HL-60 (cell line): ENCODE data around the gene AMDHD1.

ENCODE experiments used
- DNase-seq, 2 experiments: peaks; one replicate each; pipeline ENCODE4 v3.0.0-alpha.2; 2010 to 2020; ENCODE audit warnings: low read depth in 1 of 2, low spot score in 1 of 2
- H3K27ac ChIP-seq: fragments of 250-450 bp; sonication (Bioruptor Pico); replicated peaks from 2 replicates; pipeline ENCODE4 v1.5.1; 2020; ENCODE audit warnings: mild to moderate bottlenecking, moderate library complexity
- H3K27me3 ChIP-seq: fragments of 250-450 bp; sonication (Bioruptor Pico); 2 replicates; pipeline ENCODE4 v1.5.1; 2021; ENCODE audit warnings: mild to moderate bottlenecking, moderate library complexity; ENCODE audit not compliant: insufficient read depth, poor library complexity, severe bottlenecking
- H3K4me3 ChIP-seq: replicated peaks from 2 replicates; pipeline ENCODE4 v1.5.1; 2011; ENCODE audit warnings: mild to moderate bottlenecking, control low read depth, low read length; ENCODE audit not compliant: insufficient read depth
- GABPA ChIP-seq: IDR thresholded peaks from 2 replicates; pipeline ENCODE4 v1.6.1; 2012; ENCODE audit warnings: low read depth
- POLR2AphosphoS5 ChIP-seq: IDR thresholded peaks from 2 replicates; pipeline ENCODE4 v1.6.1; 2012; ENCODE audit warnings: low read depth
- SPI1 ChIP-seq: IDR thresholded peaks from 2 replicates; pipeline ENCODE4 v1.6.1; 2012; ENCODE audit warnings: low read depth, mild to moderate bottlenecking, borderline replicate concordance
- long read RNA-seq: library from polyadenylated mRNA; unstranded; transcript quantifications from one replicate; pipeline ENCODE4 v2.0.0, GENCODE V29; 2020
- TF ChIP-seq, protein P1 (sequence below): IDR thresholded peaks from one replicate; pipeline ENCODE4 v1.5.1; 2011; ENCODE audit warnings: low read length, control low read depth, inconsistent platforms; ENCODE audit not compliant: insufficient read depth
- TF ChIP-seq, protein P2 (sequence below): IDR thresholded peaks from 2 replicates; pipeline ENCODE4 v1.6.1; 2012; ENCODE audit warnings: low read depth; ENCODE audit not compliant: insufficient replicate concordance

AMDHD1 gene, protein sequence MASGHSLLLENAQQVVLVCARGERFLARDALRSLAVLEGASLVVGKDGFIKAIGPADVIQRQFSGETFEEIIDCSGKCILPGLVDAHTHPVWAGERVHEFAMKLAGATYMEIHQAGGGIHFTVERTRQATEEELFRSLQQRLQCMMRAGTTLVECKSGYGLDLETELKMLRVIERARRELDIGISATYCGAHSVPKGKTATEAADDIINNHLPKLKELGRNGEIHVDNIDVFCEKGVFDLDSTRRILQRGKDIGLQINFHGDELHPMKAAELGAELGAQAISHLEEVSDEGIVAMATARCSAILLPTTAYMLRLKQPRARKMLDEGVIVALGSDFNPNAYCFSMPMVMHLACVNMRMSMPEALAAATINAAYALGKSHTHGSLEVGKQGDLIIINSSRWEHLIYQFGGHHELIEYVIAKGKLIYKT
- long read RNA-seq, partial matches to known transcripts = 1 of 1 reads
- long read RNA-seq, other reads (novel, unspliced or antisense) = 0 of 1 reads

DNA sequence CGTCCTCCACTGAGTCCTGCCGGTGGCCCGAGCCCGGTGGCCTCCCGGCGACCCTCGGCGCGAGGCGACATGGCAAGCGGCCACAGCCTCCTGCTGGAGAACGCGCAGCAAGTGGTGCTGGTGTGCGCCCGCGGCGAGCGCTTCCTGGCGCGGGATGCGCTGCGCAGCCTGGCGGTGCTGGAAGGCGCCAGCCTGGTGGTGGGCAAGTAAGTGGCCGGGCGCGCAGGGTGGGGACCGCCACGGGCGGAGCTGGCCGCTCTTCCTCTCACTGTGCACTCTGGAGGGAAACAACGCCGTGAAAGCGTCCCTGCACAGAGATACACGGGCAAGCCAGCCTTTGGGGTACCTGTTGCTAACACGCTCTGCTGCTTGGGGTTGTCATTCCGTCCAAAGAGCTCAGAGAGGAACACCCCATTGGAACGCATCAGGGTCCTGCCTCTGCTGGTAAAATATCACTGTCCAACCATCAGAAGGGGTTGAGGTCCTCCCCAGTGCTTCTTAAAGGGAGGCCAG, at the start of gene AMDHD1:
Gene AMDHD1, plus strand, starts transcription at position 2 of the 513 bp plus-strand sequence. Its CDS starts 68 bp downstream, at position 70.
- Histone ChIP-seq H3K27me3 (no peaks in the 10 kb centered on the region), H3K4me3 (peak within 1 kb of the TSS; percentile 70), H3K27ac (peak within 1 kb of the TSS; percentile 88)
- peak; percentile 38 to 57 for DNase-seq
- TF ChIP-seq SPI1 = peak; percentile 20; the same call in 1 of the 2 replicates
- TF ChIP-seq GABPA = no peak
- TF ChIP-seq POLR2AphosphoS5 = no peak

DNA sequence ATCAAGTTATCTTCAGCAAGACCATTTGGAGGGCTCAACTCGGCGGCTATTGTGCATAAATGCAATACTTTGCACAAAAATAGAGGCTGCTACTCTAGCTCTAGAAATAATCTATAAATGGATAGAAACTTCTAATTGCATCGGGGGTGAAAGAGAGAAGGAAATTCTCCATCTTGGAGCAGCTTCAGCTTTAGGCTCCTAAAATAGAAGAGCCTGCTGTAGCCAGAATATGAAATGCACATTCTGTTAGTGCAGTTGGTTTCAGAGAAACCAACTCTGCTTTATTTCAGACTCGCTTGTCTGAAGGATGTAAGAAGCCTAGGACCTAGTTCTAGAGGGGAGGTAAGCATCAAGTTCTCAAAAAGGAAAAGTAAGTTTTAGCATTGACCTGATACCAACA, 46.3 kb upstream of the AMDHD1 start:
- no peaks in the 10 kb centered on the region for H3K27me3 ChIP-seq
- TF ChIP-seq, protein P1, sequence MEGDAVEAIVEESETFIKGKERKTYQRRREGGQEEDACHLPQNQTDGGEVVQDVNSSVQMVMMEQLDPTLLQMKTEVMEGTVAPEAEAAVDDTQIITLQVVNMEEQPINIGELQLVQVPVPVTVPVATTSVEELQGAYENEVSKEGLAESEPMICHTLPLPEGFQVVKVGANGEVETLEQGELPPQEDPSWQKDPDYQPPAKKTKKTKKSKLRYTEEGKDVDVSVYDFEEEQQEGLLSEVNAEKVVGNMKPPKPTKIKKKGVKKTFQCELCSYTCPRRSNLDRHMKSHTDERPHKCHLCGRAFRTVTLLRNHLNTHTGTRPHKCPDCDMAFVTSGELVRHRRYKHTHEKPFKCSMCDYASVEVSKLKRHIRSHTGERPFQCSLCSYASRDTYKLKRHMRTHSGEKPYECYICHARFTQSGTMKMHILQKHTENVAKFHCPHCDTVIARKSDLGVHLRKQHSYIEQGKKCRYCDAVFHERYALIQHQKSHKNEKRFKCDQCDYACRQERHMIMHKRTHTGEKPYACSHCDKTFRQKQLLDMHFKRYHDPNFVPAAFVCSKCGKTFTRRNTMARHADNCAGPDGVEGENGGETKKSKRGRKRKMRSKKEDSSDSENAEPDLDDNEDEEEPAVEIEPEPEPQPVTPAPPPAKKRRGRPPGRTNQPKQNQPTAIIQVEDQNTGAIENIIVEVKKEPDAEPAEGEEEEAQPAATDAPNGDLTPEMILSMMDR = no peak
- no peak for TF ChIP-seq POLR2AphosphoS5
- TF ChIP-seq, protein P2, sequence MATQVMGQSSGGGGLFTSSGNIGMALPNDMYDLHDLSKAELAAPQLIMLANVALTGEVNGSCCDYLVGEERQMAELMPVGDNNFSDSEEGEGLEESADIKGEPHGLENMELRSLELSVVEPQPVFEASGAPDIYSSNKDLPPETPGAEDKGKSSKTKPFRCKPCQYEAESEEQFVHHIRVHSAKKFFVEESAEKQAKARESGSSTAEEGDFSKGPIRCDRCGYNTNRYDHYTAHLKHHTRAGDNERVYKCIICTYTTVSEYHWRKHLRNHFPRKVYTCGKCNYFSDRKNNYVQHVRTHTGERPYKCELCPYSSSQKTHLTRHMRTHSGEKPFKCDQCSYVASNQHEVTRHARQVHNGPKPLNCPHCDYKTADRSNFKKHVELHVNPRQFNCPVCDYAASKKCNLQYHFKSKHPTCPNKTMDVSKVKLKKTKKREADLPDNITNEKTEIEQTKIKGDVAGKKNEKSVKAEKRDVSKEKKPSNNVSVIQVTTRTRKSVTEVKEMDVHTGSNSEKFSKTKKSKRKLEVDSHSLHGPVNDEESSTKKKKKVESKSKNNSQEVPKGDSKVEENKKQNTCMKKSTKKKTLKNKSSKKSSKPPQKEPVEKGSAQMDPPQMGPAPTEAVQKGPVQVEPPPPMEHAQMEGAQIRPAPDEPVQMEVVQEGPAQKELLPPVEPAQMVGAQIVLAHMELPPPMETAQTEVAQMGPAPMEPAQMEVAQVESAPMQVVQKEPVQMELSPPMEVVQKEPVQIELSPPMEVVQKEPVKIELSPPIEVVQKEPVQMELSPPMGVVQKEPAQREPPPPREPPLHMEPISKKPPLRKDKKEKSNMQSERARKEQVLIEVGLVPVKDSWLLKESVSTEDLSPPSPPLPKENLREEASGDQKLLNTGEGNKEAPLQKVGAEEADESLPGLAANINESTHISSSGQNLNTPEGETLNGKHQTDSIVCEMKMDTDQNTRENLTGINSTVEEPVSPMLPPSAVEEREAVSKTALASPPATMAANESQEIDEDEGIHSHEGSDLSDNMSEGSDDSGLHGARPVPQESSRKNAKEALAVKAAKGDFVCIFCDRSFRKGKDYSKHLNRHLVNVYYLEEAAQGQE = no peak
- no peak for DNase-seq

DNA sequence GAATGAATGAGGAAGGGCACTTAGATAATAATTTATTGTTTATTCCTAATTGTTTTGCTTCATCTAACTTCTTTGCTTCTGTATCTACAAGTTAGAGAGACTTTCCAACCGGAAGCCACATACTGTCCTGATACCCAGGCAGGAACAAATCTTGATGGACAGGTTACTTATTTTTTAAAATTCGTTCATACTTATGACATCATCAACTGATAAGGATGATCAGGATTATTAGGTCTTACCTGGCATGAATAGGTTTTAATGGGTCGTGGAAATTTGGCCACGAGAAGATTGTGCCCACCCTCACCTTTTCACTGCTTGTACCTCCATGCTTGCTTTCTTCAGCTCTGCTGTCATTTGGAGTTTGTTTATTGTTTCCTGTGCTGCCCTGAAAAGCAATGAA, 45.0 kb upstream of the AMDHD1 start:
- Histone ChIP-seq H3K27ac (no peak overlapping the region), H3K27me3 (no peaks in the 10 kb centered on the region), H3K4me3 (no peak overlapping the region)
- DNase-seq = no peak
- TF ChIP-seq GABPA = no peak
- TF ChIP-seq, protein P1 = no peak
- no peak for TF ChIP-seq SPI1
- TF ChIP-seq POLR2AphosphoS5 = no peak
- TF ChIP-seq, protein P2 = no peak

More for the DNA sequence above, 46.3 kb upstream of the AMDHD1 start:
- H3K27ac ChIP-seq = no peak overlapping the region
- H3K4me3 ChIP-seq = no peak overlapping the region

DNA sequence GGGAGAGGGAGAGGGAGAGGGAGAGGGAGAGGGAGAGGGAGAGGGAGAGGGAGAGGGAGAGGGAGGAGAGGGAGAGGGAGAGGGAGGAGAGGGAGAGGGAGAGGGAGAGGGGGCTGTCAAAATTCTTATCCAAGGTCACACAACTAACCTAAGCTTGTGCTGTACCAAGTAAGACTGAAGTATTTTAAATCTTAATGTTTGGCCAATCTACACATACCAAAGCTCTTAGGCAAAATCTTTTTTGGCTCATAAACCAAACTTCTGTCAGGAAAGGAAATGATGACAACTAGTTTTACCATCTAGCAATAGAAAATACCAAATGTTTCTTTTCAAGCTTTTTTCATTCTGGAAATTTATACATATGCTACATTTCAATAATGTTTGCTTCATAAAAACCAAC, 34.6 kb upstream of the AMDHD1 start:
- peaks cover 9% of the 10 kb centered on the region for H3K27me3 ChIP-seq
- no peak overlapping the region for H3K27ac ChIP-seq
- TF ChIP-seq, protein P1 = no peak
- TF ChIP-seq, protein P2 = no peak
- no peak for TF ChIP-seq POLR2AphosphoS5
- no peak for TF ChIP-seq GABPA
- TF ChIP-seq SPI1 = no peak
- DNase-seq = no peak
- no peak overlapping the region for H3K4me3 ChIP-seq
